ENCODE data around the gene BRF1.
"Not testable (repeated sequence)": the region's sequence is repeated elsewhere in the genome, so short reads cannot be mapped to it uniquely, and the experiment has no call there.

BRF1 gene

GRCh38 chr14:105290621-105291346 lies 10.0 kb downstream of the BRF1 start:
- no peak for DNase-seq (ENCODE audit: low read depth in 2 of 2)

GRCh38 chr14:105288936-105289335 lies 11.9 kb downstream of the BRF1 start:
- not testable (repeated sequence) for DNase-seq (ENCODE audit: low read depth in 2 of 2)

GRCh38 chr14:105287249-105288102 lies 13.3 kb downstream of the BRF1 start:
- DNase-seq (ENCODE audit: low read depth in 2 of 2), result no peak

- no peak for DNase-seq (ENCODE audit: low read depth in 2 of 2)
These were observed 14.0 kb downstream of the BRF1 start for GRCh38 chr14:105286759-105287144.

GRCh38 chr14:105285174-105285573 lies 15.6 kb downstream of the BRF1 start:
- no peak for DNase-seq (ENCODE audit: low read depth in 2 of 2)

- no peak for DNase-seq (ENCODE audit: low read depth in 2 of 2)
These were observed 16.9 kb downstream of the BRF1 start for GRCh38 chr14:105283899-105284298.

- DNase-seq (ENCODE audit: low read depth in 2 of 2), result no peak
These were observed 17.8 kb downstream of the BRF1 start for GRCh38 chr14:105283028-105283427.

GRCh38 chr14:105282098-105282725 lies 18.6 kb downstream of the BRF1 start:
- DNase-seq (ENCODE audit: low read depth in 2 of 2), result no peak

- no peak for DNase-seq (ENCODE audit: low read depth in 2 of 2)
These were observed 19.3 kb downstream of the BRF1 start for GRCh38 chr14:105281371-105282097.

- DNase-seq (ENCODE audit: low read depth in 2 of 2), result no peak
These were observed 20.3 kb downstream of the BRF1 start for GRCh38 chr14:105280525-105280924.

GRCh38 chr14:105279642-105280361 lies 21.0 kb downstream of the BRF1 start:
- no peak for DNase-seq (ENCODE audit: low read depth in 2 of 2)

- not testable (repeated sequence) for DNase-seq (ENCODE audit: low read depth in 2 of 2)
These were observed 23.4 kb downstream of the BRF1 start for GRCh38 chr14:105277448-105277847.

GRCh38 chr14:105275267-105275946 lies 25.4 kb downstream of the BRF1 start:
- no peak for DNase-seq (ENCODE audit: low read depth in 2 of 2)

GRCh38 chr14:105274637-105275036 lies 26.2 kb downstream of the BRF1 start:
- no peak for DNase-seq (ENCODE audit: low read depth in 2 of 2)

GRCh38 chr14:105273062-105273461 lies 27.7 kb downstream of the BRF1 start:
- DNase-seq (ENCODE audit: low read depth in 2 of 2), result no peak

- DNase-seq (ENCODE audit: low read depth in 2 of 2), result no peak
These were observed 28.2 kb downstream of the BRF1 start for GRCh38 chr14:105272623-105273022.

- DNase-seq (ENCODE audit: low read depth in 2 of 2), result no peak
These were observed 29.4 kb downstream of the BRF1 start for GRCh38 chr14:105271224-105271890.

GRCh38 chr14:105269405-105269804 lies 31.4 kb downstream of the BRF1 start:
- DNase-seq (ENCODE audit: low read depth in 2 of 2), result no peak

GRCh38 chr14:105268736-105269354 lies 32.0 kb downstream of the BRF1 start:
- no peak for DNase-seq (ENCODE audit: low read depth in 2 of 2)
